ENCODE results near the gene ENPP5.

Gene ENPP5

GRCh38 chr6:46207174-46207573 lies 36.4 kb upstream of the ENPP5 start:
- no peaks in the 10 kb centered on the region for H3K36me3 ChIP-seq (ENCODE audit: control insufficient read depth, insufficient read depth, low read length)
- no peak overlapping the region for H3K4me3 ChIP-seq (ENCODE audit: insufficient read depth, low read depth, low read length)
- no peak overlapping the region for H3K27ac ChIP-seq (ENCODE audit: insufficient read depth, low read depth, low read length, poor library complexity, severe bottlenecking)
- H3K27me3 ChIP-seq (ENCODE audit: control insufficient read depth, insufficient read depth, low read length, poor library complexity, severe bottlenecking) = no peaks in the 10 kb centered on the region
- no peaks in the 10 kb centered on the region for H3K4me1 ChIP-seq (ENCODE audit: control insufficient read depth, insufficient read depth, low read length)
- 92 to 97% methylated on average over 3 of the region's 3 CpGs for WGBS, 2 experiments
- H3K9me3 ChIP-seq (ENCODE audit: control insufficient read depth, low read length) = no peaks in the 10 kb centered on the region

GRCh38 chr6:46204880-46205650 lies 34.3 kb upstream of the ENPP5 start:
- Histone ChIP-seq H3K27me3 (ENCODE audit: control insufficient read depth, insufficient read depth, low read length, poor library complexity, severe bottlenecking) (no peaks in the 10 kb centered on the region), H3K9me3 (ENCODE audit: control insufficient read depth, low read length) (no peaks in the 10 kb centered on the region), H3K4me1 (ENCODE audit: control insufficient read depth, insufficient read depth, low read length) (no peaks in the 10 kb centered on the region), H3K36me3 (ENCODE audit: control insufficient read depth, insufficient read depth, low read length) (no peaks in the 10 kb centered on the region), H3K27ac (ENCODE audit: insufficient read depth, low read depth, low read length, poor library complexity, severe bottlenecking) (no peak overlapping the region), H3K4me3 (ENCODE audit: insufficient read depth, low read depth, low read length) (no peak overlapping the region)
- 95 to 97% methylated on average over 29 of the region's 29 CpGs for WGBS, 2 experiments

- Histone ChIP-seq H3K27me3 (ENCODE audit: control insufficient read depth, insufficient read depth, low read length, poor library complexity, severe bottlenecking) (no peaks in the 10 kb centered on the region), H3K4me1 (ENCODE audit: control insufficient read depth, insufficient read depth, low read length) (no peaks in the 10 kb centered on the region), H3K4me3 (ENCODE audit: insufficient read depth, low read depth, low read length) (no peak overlapping the region), H3K36me3 (ENCODE audit: control insufficient read depth, insufficient read depth, low read length) (no peaks in the 10 kb centered on the region), H3K9me3 (ENCODE audit: control insufficient read depth, low read length) (no peaks in the 10 kb centered on the region), H3K27ac (ENCODE audit: insufficient read depth, low read depth, low read length, poor library complexity, severe bottlenecking) (no peak overlapping the region)
- 65 to 72% methylated on average over 2 of the region's 2 CpGs for WGBS, 2 experiments
These were observed 32.8 kb upstream of the ENPP5 start for GRCh38 chr6:46203391-46204177.

GRCh38 chr6:46201702-46202101 lies 30.9 kb upstream of the ENPP5 start:
- Histone ChIP-seq H3K4me3 (ENCODE audit: insufficient read depth, low read depth, low read length) (no peak overlapping the region), H3K36me3 (ENCODE audit: control insufficient read depth, insufficient read depth, low read length) (no peaks in the 10 kb centered on the region), H3K9me3 (ENCODE audit: control insufficient read depth, low read length) (no peaks in the 10 kb centered on the region), H3K27me3 (ENCODE audit: control insufficient read depth, insufficient read depth, low read length, poor library complexity, severe bottlenecking) (no peaks in the 10 kb centered on the region), H3K27ac (ENCODE audit: insufficient read depth, low read depth, low read length, poor library complexity, severe bottlenecking) (no peak overlapping the region), H3K4me1 (ENCODE audit: control insufficient read depth, insufficient read depth, low read length) (no peaks in the 10 kb centered on the region)
- 77 to 90% methylated on average over 3 to 4 of the region's 4 CpGs for WGBS, 2 experiments

- H3K27ac ChIP-seq (ENCODE audit: insufficient read depth, low read depth, low read length, poor library complexity, severe bottlenecking) = no peak overlapping the region
- no peak overlapping the region for H3K4me3 ChIP-seq (ENCODE audit: insufficient read depth, low read depth, low read length)
- H3K4me1 ChIP-seq (ENCODE audit: control insufficient read depth, insufficient read depth, low read length) = no peaks in the 10 kb centered on the region
- no peaks in the 10 kb centered on the region for H3K36me3 ChIP-seq (ENCODE audit: control insufficient read depth, insufficient read depth, low read length)
- H3K27me3 ChIP-seq (ENCODE audit: control insufficient read depth, insufficient read depth, low read length, poor library complexity, severe bottlenecking) = no peaks in the 10 kb centered on the region
- WGBS, 2 experiments = 91 to 92% methylated on average over 5 of the region's 5 CpGs
- no peaks in the 10 kb centered on the region for H3K9me3 ChIP-seq (ENCODE audit: control insufficient read depth, low read length)
These were observed 28.6 kb upstream of the ENPP5 start for GRCh38 chr6:46199387-46199786.

GRCh38 chr6:46191961-46192360 lies 21.2 kb upstream of the ENPP5 start:
- no peak overlapping the region for H3K4me3 ChIP-seq (ENCODE audit: insufficient read depth, low read depth, low read length)
- H3K27ac ChIP-seq (ENCODE audit: insufficient read depth, low read depth, low read length, poor library complexity, severe bottlenecking) = no peak overlapping the region
- H3K4me1 ChIP-seq (ENCODE audit: control insufficient read depth, insufficient read depth, low read length) = no peaks in the 10 kb centered on the region
- 87 to 100% methylated on average over 1 of the region's 1 CpG for WGBS, 2 experiments
- H3K36me3 ChIP-seq (ENCODE audit: control insufficient read depth, insufficient read depth, low read length) = no peaks in the 10 kb centered on the region
- H3K27me3 ChIP-seq (ENCODE audit: control insufficient read depth, insufficient read depth, low read length, poor library complexity, severe bottlenecking) = no peaks in the 10 kb centered on the region
- no peaks in the 10 kb centered on the region for H3K9me3 ChIP-seq (ENCODE audit: control insufficient read depth, low read length)

- WGBS, 2 experiments = 92 to 97% methylated on average over 4 of the region's 4 CpGs
- no peak overlapping the region for H3K27ac ChIP-seq (ENCODE audit: insufficient read depth, low read depth, low read length, poor library complexity, severe bottlenecking)
- H3K36me3 ChIP-seq (ENCODE audit: control insufficient read depth, insufficient read depth, low read length) = no peaks in the 10 kb centered on the region
- no peaks in the 10 kb centered on the region for H3K9me3 ChIP-seq (ENCODE audit: control insufficient read depth, low read length)
- H3K4me1 ChIP-seq (ENCODE audit: control insufficient read depth, insufficient read depth, low read length) = no peaks in the 10 kb centered on the region
- H3K4me3 ChIP-seq (ENCODE audit: insufficient read depth, low read depth, low read length) = no peak overlapping the region
- no peaks in the 10 kb centered on the region for H3K27me3 ChIP-seq (ENCODE audit: control insufficient read depth, insufficient read depth, low read length, poor library complexity, severe bottlenecking)
These were observed 20.1 kb upstream of the ENPP5 start for GRCh38 chr6:46190889-46191288.

- no peaks in the 10 kb centered on the region for H3K36me3 ChIP-seq (ENCODE audit: control insufficient read depth, insufficient read depth, low read length)
- no peaks in the 10 kb centered on the region for H3K9me3 ChIP-seq (ENCODE audit: control insufficient read depth, low read length)
- WGBS, 2 experiments = 91 to 96% methylated on average over 4 of the region's 4 CpGs
- H3K27me3 ChIP-seq (ENCODE audit: control insufficient read depth, insufficient read depth, low read length, poor library complexity, severe bottlenecking) = no peaks in the 10 kb centered on the region
- no peak overlapping the region for H3K27ac ChIP-seq (ENCODE audit: insufficient read depth, low read depth, low read length, poor library complexity, severe bottlenecking)
- no peak overlapping the region for H3K4me3 ChIP-seq (ENCODE audit: insufficient read depth, low read depth, low read length)
- H3K4me1 ChIP-seq (ENCODE audit: control insufficient read depth, insufficient read depth, low read length) = no peaks in the 10 kb centered on the region
These were observed 18.9 kb upstream of the ENPP5 start for GRCh38 chr6:46189726-46190125.

GRCh38 chr6:46186583-46186982 lies 15.8 kb upstream of the ENPP5 start:
- WGBS, 2 experiments = 64 to 90% methylated on average over 1 of the region's 1 CpG
- no peaks in the 10 kb centered on the region for H3K9me3 ChIP-seq (ENCODE audit: control insufficient read depth, low read length)
- H3K4me3 ChIP-seq (ENCODE audit: insufficient read depth, low read depth, low read length) = no peak overlapping the region
- H3K27me3 ChIP-seq (ENCODE audit: control insufficient read depth, insufficient read depth, low read length, poor library complexity, severe bottlenecking) = no peaks in the 10 kb centered on the region
- H3K27ac ChIP-seq (ENCODE audit: insufficient read depth, low read depth, low read length, poor library complexity, severe bottlenecking) = no peak overlapping the region
- H3K36me3 ChIP-seq (ENCODE audit: control insufficient read depth, insufficient read depth, low read length) = no peaks in the 10 kb centered on the region
- H3K4me1 ChIP-seq (ENCODE audit: control insufficient read depth, insufficient read depth, low read length) = no peaks in the 10 kb centered on the region

GRCh38 chr6:46184114-46184513 lies 13.3 kb upstream of the ENPP5 start:
- Histone ChIP-seq H3K27me3 (ENCODE audit: control insufficient read depth, insufficient read depth, low read length, poor library complexity, severe bottlenecking) (no peaks in the 10 kb centered on the region), H3K36me3 (ENCODE audit: control insufficient read depth, insufficient read depth, low read length) (no peaks in the 10 kb centered on the region), H3K9me3 (ENCODE audit: control insufficient read depth, low read length) (no peaks in the 10 kb centered on the region), H3K27ac (ENCODE audit: insufficient read depth, low read depth, low read length, poor library complexity, severe bottlenecking) (no peak overlapping the region), H3K4me1 (ENCODE audit: control insufficient read depth, insufficient read depth, low read length) (no peaks in the 10 kb centered on the region), H3K4me3 (ENCODE audit: insufficient read depth, low read depth, low read length) (no peak overlapping the region)
- 72 to 90% methylated on average over 2 to 3 of the region's 4 CpGs for WGBS, 2 experiments

Measured in ectodermal cell (in vitro differentiated cells).